NCI-H345 treated with DMSO at 0.1 percent for 48 hours (cell line): ENCODE measurements around the gene BAIAP2.
A peak's percentile ranks its signal among the peaks of the same experiment; 100 is the strongest.
"Not testable (repeated sequence)": the region's sequence is repeated elsewhere in the genome, so short reads cannot be mapped to it uniquely, and the experiment has no call there.

Experiments
- DNase-seq: peaks from one replicate; lab custom pipeline; 2025; ENCODE audit not compliant: unreplicated experiment; lab: John Stamatoyannopoulos, UW

Gene BAIAP2

GRCh38 chr17:81066072-81066471 lies 31.1 kb downstream of the BAIAP2 start:
- peak; percentile 95 for DNase-seq

- DNase-seq, result no peak
Measured at GRCh38 chr17:81066771-81067315, 31.9 kb downstream of the BAIAP2 start.

- no peak for DNase-seq
Measured at GRCh38 chr17:81067391-81067811, 32.5 kb downstream of the BAIAP2 start.

GRCh38 chr17:81068411-81069134 lies 33.6 kb downstream of the BAIAP2 start:
- DNase-seq, result no peak

GRCh38 chr17:81069135-81069645 lies 34.2 kb downstream of the BAIAP2 start:
- DNase-seq, result no peak

GRCh38 chr17:81070541-81071246 lies 35.7 kb downstream of the BAIAP2 start:
- DNase-seq, result no peak

- DNase-seq, result no peak
Measured at GRCh38 chr17:81071761-81072741, 37.1 kb downstream of the BAIAP2 start.

- no peak for DNase-seq
Measured at GRCh38 chr17:81073967-81074839, 39.3 kb downstream of the BAIAP2 start.

GRCh38 chr17:81074875-81075274 lies 39.9 kb downstream of the BAIAP2 start:
- DNase-seq, result no peak

GRCh38 chr17:81075307-81075706 lies 40.4 kb downstream of the BAIAP2 start:
- no peak for DNase-seq

GRCh38 chr17:81076141-81076679 lies 41.3 kb downstream of the BAIAP2 start:
- no peak for DNase-seq

GRCh38 chr17:81078026-81078913 lies 43.3 kb downstream of the BAIAP2 start:
- DNase-seq, result not testable (repeated sequence)

- DNase-seq, result no peak
Measured at GRCh38 chr17:81080019-81080418, 45.1 kb downstream of the BAIAP2 start.

- no peak for DNase-seq
Measured at GRCh38 chr17:81081222-81082176, 46.5 kb downstream of the BAIAP2 start.

GRCh38 chr17:81082177-81083073 lies 47.5 kb downstream of the BAIAP2 start:
- no peak for DNase-seq

GRCh38 chr17:81083125-81083765 lies 48.3 kb downstream of the BAIAP2 start:
- DNase-seq, result no peak
